HG02885 (cell line): ENCODE data around the gene ETS1.

Source experiments
- ATAC-seq: cut with Tn5 transposase; IDR thresholded peaks from one replicate; pipeline ENCODE4 v1.9.1; 2021; ENCODE audit warnings: mild to moderate bottlenecking; ENCODE audit not compliant: unreplicated experiment, poor library complexity

The ETS1 gene

GRCh38 chr11:128619540-128620308 lies 32.4 kb upstream of the ETS1 start:
- ATAC-seq, result no peak

DNA sequence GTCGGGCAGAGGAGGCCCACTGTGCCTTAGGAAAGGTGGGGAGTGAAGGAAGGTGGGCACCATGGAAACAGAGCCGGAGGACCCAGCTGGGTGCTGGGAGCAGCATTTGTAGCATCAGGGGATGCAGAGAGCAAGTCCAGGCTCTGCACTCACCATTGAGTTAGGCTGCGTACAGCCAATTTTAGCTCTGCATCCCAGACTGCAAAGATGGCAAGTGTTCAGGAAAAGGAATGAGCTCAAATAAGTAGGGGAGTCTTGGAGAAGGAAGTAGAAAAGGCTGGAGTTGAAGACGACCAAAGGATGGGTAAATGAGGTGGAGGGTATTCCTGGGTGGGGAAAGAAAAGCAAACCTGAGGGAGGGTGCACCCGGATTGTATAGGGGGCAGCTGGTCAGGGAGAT lies 31.6 kb upstream of the ETS1 start:
- no peak for ATAC-seq

DNA sequence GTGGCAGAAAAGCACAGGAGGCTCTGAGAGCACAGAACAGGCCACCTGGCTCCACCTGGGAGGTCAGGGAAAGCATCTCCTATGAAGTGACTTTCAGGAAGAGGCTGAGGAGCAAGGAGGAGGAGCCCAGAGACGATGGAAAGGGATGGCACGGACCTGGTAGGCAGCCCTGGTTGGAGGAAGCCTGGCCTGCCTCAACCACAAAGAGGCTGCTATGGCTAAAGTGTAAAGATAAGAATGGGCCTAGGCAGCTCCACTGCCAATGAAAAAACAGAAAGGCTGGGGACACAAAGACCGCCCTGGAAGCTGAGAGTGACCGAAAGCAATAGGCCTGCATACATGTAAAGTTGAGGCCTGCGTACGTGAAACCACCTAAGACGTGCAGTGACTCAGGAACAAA lies 31.2 kb upstream of the ETS1 start:
- ATAC-seq, result no peak

- no peak for ATAC-seq
These were observed 28.8 kb upstream of the ETS1 start for GRCh38 chr11:128616161-128616560.

GRCh38 chr11:128615612-128616011 lies 28.3 kb upstream of the ETS1 start:
- no peak for ATAC-seq

DNA sequence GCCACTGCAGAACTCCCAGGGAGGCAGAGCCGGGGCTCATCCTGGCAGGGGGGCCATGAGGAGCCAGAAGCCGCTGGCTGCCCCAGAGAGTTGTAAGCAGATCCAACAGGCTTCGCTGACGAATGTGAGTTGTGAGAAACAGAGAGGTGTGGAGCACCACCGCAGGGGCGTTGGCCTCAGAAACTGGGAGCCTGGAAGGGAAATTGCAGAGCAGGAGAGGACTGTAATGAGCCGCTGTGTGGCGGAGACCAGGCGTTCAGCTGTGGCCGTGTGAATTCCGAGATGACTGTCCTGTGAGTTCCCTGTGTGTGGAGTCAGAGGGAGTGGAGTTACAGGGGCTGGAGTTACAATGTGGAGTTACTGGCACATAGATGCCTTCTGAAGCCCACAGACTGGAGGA lies 27.7 kb upstream of the ETS1 start:
- ATAC-seq, result no peak

DNA sequence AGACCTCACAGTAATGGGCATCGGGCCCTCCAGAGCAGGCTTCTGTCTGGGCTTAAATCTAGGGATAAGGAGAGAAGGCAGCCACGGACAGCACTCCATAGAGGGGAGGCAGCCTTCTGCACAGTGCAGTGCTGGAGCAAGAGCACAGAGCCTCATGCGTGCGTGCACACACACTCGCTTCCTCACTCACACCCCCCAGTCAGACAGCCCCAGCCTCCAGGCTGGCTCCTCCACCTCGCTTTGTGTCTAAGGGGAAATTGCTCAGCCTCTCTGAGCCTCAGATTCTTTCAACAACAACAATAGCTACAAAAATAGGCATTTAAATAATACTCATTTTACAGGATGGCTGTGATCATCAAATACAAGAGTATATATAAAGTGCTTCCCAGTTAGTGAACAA lies 26.7 kb upstream of the ETS1 start:
- no peak for ATAC-seq

DNA sequence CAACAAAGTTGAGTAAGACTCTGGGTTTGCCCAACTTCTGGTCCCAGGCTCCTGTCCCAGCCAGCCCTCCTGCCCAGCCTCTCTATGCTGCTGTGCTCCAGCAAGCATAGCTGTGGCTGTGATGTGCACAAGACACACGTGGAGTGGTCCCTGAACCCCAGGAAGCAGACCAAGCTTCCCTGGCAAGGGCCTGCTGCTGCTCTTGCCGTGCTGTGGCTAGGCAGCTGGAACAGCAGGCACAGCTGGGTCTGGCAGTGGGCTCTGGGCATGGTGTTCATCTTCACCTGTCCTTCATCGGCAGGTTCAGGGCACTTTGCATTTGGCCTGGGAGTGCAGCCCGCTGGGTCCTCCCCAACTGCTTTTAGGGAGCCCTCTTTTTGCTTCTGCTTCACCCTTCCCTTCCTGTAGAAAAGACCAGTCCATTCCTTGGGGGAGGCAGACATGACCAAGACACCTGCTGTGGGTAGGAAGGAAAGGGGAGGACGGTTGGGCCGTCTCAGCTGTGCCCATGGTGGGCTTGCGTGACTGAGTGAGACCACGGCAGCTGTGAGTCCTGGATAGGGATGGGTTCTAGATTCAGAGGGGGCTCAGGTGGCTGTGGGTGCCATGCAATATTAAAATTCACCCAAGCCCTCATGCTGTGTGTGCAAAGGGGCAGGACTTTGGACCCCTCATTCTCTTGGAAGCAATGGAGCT lies 26.1 kb upstream of the ETS1 start:
- no peak for ATAC-seq

- peak; percentile 98 for ATAC-seq
These were observed 23.6 kb upstream of the ETS1 start for GRCh38 chr11:128610721-128611617.

DNA sequence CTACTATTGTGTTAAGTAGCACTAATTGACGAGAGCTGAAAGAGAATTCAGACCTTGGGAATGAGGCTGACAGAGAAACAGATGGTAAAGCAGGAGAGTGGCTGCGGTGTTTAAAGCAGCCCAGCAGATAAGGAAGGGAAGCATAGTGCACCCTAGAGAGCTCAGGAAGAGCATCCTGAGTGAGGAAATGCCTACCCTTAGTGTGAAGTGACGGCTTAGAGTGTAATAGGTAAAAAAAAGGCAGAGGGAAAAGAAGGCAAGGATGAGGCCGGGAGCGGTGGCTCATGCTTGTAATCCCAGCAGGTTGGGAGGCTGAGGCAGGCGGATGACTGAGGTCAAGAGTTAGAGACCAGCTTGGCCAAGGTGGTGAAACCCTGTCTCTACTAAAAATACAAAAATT lies 22.4 kb upstream of the ETS1 start:
- ATAC-seq, result no peak

- ATAC-seq, result no peak
These were observed 21.5 kb upstream of the ETS1 start for GRCh38 chr11:128608746-128609407.

DNA sequence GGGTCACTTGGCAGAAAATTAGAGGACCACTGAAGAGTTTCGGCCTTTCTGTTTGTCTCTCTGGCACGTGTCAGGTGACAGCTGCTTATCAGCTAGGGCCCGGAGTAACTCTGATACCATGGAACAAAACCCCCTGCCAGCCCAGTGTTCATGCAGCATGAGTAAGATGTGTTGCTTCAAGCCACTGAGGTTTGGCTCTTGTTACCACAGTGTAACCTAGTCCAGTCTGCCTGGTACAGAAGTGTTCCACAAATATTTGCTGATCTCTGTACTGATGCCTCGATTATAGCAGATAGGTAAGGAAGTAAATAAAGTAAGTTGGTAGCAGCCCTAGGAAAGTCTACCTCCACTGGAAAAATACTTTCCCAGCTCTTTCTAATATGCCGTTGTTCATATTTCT lies 20.5 kb upstream of the ETS1 start:
- ATAC-seq, result no peak

- ATAC-seq, result no peak
These were observed 17.4 kb upstream of the ETS1 start for GRCh38 chr11:128604723-128605122.

- ATAC-seq, result no peak
These were observed 16.5 kb upstream of the ETS1 start for GRCh38 chr11:128603752-128604414.

DNA sequence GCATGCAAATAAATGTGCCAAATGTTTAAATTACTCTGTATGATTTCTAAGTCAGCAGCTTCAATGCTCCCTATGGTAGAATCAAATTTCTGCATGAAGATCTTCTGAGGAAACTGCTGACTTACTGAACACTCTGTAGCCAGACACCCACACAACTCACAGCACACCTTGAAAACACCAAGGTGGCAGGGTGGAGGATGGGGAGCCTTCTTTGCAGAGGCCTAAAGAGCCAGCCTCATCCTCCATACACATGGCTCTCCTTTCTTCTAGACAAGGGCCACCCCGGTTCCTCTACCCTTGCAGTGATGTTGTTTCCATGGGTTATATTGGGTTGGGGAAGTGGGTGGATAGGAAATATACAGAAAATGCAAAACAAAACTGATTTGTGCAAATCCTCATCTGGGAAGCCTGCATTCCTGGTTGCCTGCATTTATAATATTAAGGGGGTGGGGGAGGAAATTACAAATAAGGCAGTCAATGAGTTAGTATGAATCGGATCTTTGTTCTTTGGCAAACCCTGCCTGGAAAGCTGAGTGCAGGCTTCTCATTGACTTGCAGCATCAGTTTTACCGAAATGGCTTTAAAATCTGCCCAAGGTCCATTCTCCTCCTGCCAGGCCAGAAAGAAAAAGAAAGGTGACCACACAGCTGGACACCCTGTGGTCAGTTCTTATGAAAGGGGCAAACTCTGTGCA lies 15.8 kb upstream of the ETS1 start:
- no peak for ATAC-seq

DNA sequence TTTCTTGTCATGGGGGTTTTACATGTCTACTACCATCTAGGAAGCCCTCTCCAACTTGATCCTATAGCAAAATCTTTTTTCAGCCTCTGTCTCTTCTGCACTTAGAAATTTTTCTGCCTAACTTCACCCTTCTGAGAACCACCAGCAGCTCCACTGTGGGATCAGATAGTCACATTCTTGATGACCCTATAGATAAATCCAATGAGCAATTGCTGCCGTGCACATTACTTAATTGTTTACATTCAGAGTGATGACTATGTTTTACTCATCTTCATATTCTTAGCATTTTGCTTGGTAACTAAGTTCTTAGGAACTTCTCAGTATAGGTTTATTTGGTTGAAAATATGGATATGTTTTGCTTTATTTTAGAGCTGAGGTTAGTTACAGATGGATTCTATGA lies 12.4 kb upstream of the ETS1 start:
- ATAC-seq, result no peak

DNA sequence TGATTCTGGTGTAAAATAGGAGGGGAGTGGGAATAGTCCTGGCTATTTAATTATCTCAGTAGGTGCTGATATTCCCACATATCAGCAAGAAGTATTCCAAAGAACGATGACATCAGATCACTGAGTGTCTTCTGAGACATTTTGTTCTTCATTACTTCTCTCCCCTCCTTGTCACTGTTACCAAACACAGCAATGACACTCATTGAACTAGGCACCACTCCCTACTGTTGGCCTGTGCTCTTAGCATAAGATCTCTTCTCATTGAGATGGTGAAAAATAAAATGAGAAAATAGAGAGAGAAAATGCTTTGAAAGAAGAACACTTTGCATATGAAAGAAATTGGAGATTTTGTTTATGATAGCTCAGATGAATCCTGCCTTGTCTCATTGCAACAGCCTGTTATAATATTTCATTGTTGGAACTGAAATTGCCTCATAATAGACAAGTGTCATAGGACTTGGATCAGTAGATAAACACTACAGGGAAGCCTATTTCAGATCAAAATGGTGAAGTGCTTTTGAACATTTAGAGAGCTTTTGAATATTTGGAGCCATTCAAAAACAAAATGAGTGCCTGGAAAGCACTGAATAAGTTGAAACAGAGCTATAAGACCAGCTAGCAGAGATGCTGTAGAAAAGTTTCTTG lies 11.3 kb upstream of the ETS1 start:
- ATAC-seq, result no peak

GRCh38 chr11:128598096-128598495 lies 10.7 kb upstream of the ETS1 start:
- no peak for ATAC-seq

GRCh38 chr11:128597209-128597608 lies 9.9 kb upstream of the ETS1 start:
- ATAC-seq, result no peak
